ENCODE measurements around the gene AMN1. TPM values are rescaled to one million over a fixed set of nuclear protein-coding genes. Genes with fewer than 3 reads are reported as not detected.
"Not testable (repeated sequence)": the region's sequence is repeated elsewhere in the genome, so short reads cannot be mapped to it uniquely, and the experiment has no call there.

The AMN1 gene
- total RNA-seq, 4 donors from 2014 or later, result 6.8 to 27.6 (median 10.0) TPM

- DNase-seq (ENCODE audit: low spot score) (no peak), ATAC-seq (ENCODE audit: low FRiP score) (no peak)
- no peak for TF ChIP-seq CTCF (IDR thresholded peaks at IDR 0.05)
Observed at GRCh38 chr12:31745242-31745641, 16.4 kb upstream of the AMN1 start.

- DNase-seq (ENCODE audit: low spot score), result not testable (repeated sequence)
Observed at GRCh38 chr12:31744363-31744762, 15.5 kb upstream of the AMN1 start.

GRCh38 chr12:31742891-31743290 is 14.1 kb upstream of the AMN1 start:
- no peak for DNase-seq (ENCODE audit: low spot score)
- ATAC-seq (ENCODE audit: low FRiP score), result no peak
- no peak for TF ChIP-seq CTCF (IDR thresholded peaks at IDR 0.05)

More at GRCh38 chr12:31744363-31744762, 15.5 kb upstream of the AMN1 start:
- not testable (repeated sequence) for ATAC-seq (ENCODE audit: low FRiP score)

- no peak for DNase-seq (ENCODE audit: low spot score)
- ATAC-seq (ENCODE audit: low FRiP score), result no peak
- TF ChIP-seq CTCF (IDR thresholded peaks at IDR 0.05), result no peak
Observed at GRCh38 chr12:31740628-31741027, 11.8 kb upstream of the AMN1 start.

GRCh38 chr12:31737763-31738162 is 8.9 kb upstream of the AMN1 start:
- ATAC-seq (ENCODE audit: low FRiP score) (no peak), DNase-seq (ENCODE audit: low spot score) (no peak)
- TF ChIP-seq CTCF (IDR thresholded peaks at IDR 0.05), result no peak

GRCh38 chr12:31737345-31737744 is 8.5 kb upstream of the AMN1 start:
- no peak for TF ChIP-seq CTCF (IDR thresholded peaks at IDR 0.05)
- ATAC-seq (ENCODE audit: low FRiP score) (no peak), DNase-seq (ENCODE audit: low spot score) (no peak)

GRCh38 chr12:31736472-31736871 is 7.7 kb upstream of the AMN1 start:
- no peak for DNase-seq (ENCODE audit: low spot score)
- no peak for TF ChIP-seq CTCF (IDR thresholded peaks at IDR 0.05)
- ATAC-seq (ENCODE audit: low FRiP score), result peak; percentile 71

GRCh38 chr12:31733549-31734432 is 5.0 kb upstream of the AMN1 start:
- not testable (repeated sequence) for DNase-seq (ENCODE audit: low spot score); ATAC-seq (ENCODE audit: low FRiP score)
